GM23338 (cell line): ENCODE results near the gene BHLHA9. TPM values are rescaled to one million over a fixed set of nuclear protein-coding genes. Genes with fewer than 3 reads are reported as not detected.

Experiments used
- ATAC-seq: fragments of 200-7000 bp; cut with Tn5 transposase; 3 replicates; pipeline ENCODE4 v1.9.1; 2020
- DNase-seq: peaks from one replicate; pipeline ENCODE4 v3.0.0-alpha.2; 2015; ENCODE audit warnings: low spot score
- H2AFZ ChIP-seq: fragments of 200-600 bp; sonication (generic); 2 replicates; pipeline ENCODE4 v1.8.0; 2016; ENCODE audit warnings: antibody characterized with exemption, mild to moderate bottlenecking, moderate library complexity
- H3F3A ChIP-seq: fragments of 200-600 bp; sonication (generic); replicated peaks from 2 replicates; pipeline ENCODE4 v1.8.0; 2017; ENCODE audit warnings: antibody characterized with exemption, mixed run types, low read depth
- H3K27ac ChIP-seq: fragments of 200-600 bp; sonication (generic); 2 replicates; pipeline ENCODE4 v1.6.1; 2016; ENCODE audit warnings: low read depth
- H3K27me3 ChIP-seq: fragments of 200-600 bp; sonication (generic); 2 replicates; pipeline ENCODE4 v1.8.0; 2016; ENCODE audit warnings: mild to moderate bottlenecking, mixed run types, moderate library complexity; ENCODE audit not compliant: insufficient read depth
- H3K36me3 ChIP-seq: fragments of 200-600 bp; sonication (generic); 2 replicates; pipeline ENCODE4 v1.8.0; 2016; ENCODE audit warnings: mild to moderate bottlenecking; ENCODE audit not compliant: insufficient read depth
- H3K4me1 ChIP-seq: fragments of 200-600 bp; sonication (generic); 2 replicates; pipeline ENCODE4 v1.8.0; 2016; ENCODE audit warnings: mild to moderate bottlenecking, moderate library complexity; ENCODE audit not compliant: insufficient read depth
- H3K4me2 ChIP-seq: fragments of 200-600 bp; sonication (generic); 2 replicates; pipeline ENCODE4 v1.7.1; 2017; ENCODE audit warnings: mixed run types
- H3K4me3 ChIP-seq: fragments of 200-600 bp; sonication (generic); 2 replicates; pipeline ENCODE4 v1.6.1; 2016; ENCODE audit warnings: mixed run types
- H3K79me2 ChIP-seq: fragments of 200-600 bp; sonication (generic); replicated peaks from 2 replicates; pipeline ENCODE4 v1.8.0; 2017; ENCODE audit warnings: mild to moderate bottlenecking; ENCODE audit not compliant: insufficient read depth
- H3K9me2 ChIP-seq: fragments of 200-600 bp; sonication (generic); 2 replicates; pipeline ENCODE4 v1.8.0; 2017; ENCODE audit not compliant: insufficient read depth
- H4K20me1 ChIP-seq: fragments of 200-600 bp; sonication (generic); replicated peaks from 2 replicates; pipeline ENCODE4 v1.8.0; 2017; ENCODE audit warnings: mild to moderate bottlenecking; ENCODE audit not compliant: insufficient read depth
- H3K27ac Mint-ChIP-seq: 2 replicates; pipeline ENCODE4 v1.8.0; 2020; ENCODE audit warnings: inconsistent platforms, mild to moderate bottlenecking, moderate library complexity, mixed read lengths
- H3K27me3 Mint-ChIP-seq: 3 replicates; pipeline ENCODE4 v1.8.0; 2022; ENCODE audit warnings: low read depth, mild to moderate bottlenecking, moderate library complexity, mixed read lengths, inconsistent platforms; ENCODE audit not compliant: insufficient read depth, poor library complexity
- H3K36me3 Mint-ChIP-seq: 3 replicates; pipeline ENCODE4 v1.8.0; 2021; ENCODE audit warnings: low read depth, mild to moderate bottlenecking, inconsistent platforms, moderate library complexity, mixed read lengths
- H3K4me1 Mint-ChIP-seq: 3 replicates; pipeline ENCODE4 v1.8.0; 2020; ENCODE audit warnings: mild to moderate bottlenecking, inconsistent platforms, mixed read lengths
- H3K4me3 Mint-ChIP-seq: 3 replicates; pipeline ENCODE4 v1.8.0; 2021; ENCODE audit warnings: moderate library complexity, mild to moderate bottlenecking, inconsistent platforms, mixed read lengths
- H3K9me3 Mint-ChIP-seq: 3 replicates; pipeline ENCODE4 v1.8.0; 2020; ENCODE audit warnings: moderate library complexity, mild to moderate bottlenecking, inconsistent platforms, mixed read lengths
- CTCF ChIP-seq, 2 experiments: fragments of 200-600 bp in 1 of 2; sonication (generic) in 1 of 2; conservative IDR thresholded peaks; 2 replicates each; pipeline versions ENCODE4 v1.5.1 to v1.6.1; 2016 to 2017; ENCODE audit warnings: antibody characterized with exemption in 2 of 2, low read depth in 2 of 2, mild to moderate bottlenecking in 2 of 2, moderate library complexity in 1 of 2
- ETS1 ChIP-seq: IDR thresholded peaks from 2 replicates; pipeline ENCODE4 v1.6.1; 2016; ENCODE audit warnings: antibody characterized with exemption
- EZH2 ChIP-seq: fragments of 200-600 bp; sonication (generic); IDR thresholded peaks from one replicate; pipeline ENCODE4 v1.8.0; 2017; ENCODE audit warnings: antibody characterized with exemption, mild to moderate bottlenecking, low read depth; ENCODE audit not compliant: unreplicated experiment
- EZH2phosphoT487 ChIP-seq: fragments of 200-600 bp; sonication (generic); IDR thresholded peaks from one replicate; pipeline ENCODE4 v1.8.1; 2018; ENCODE audit warnings: antibody characterized with exemption; ENCODE audit not compliant: unreplicated experiment
- JUNB ChIP-seq: IDR thresholded peaks from one replicate; pipeline ENCODE4 v1.6.1; 2016; ENCODE audit warnings: antibody characterized with exemption; ENCODE audit not compliant: unreplicated experiment
- NANOG ChIP-seq: IDR thresholded peaks from 2 replicates; pipeline ENCODE4 v1.6.1; 2016; ENCODE audit warnings: antibody characterized with exemption, borderline replicate concordance
- POLR2AphosphoS5 ChIP-seq: IDR thresholded peaks from 2 replicates; pipeline ENCODE4 v1.6.1; 2016; ENCODE audit warnings: antibody characterized with exemption, low read depth
- ZNF114 ChIP-seq: fragments of 250-450 bp; sonication (Bioruptor Pico); IDR thresholded peaks from 2 replicates; pipeline ENCODE4 v1.5.0; 2020; ENCODE audit warnings: mild to moderate bottlenecking, moderate library complexity
- ZNF331 ChIP-seq: fragments of 250-450 bp; sonication (Bioruptor Pico); IDR thresholded peaks from 2 replicates; pipeline ENCODE4 v1.5.0; 2020; ENCODE audit warnings: low read depth, mild to moderate bottlenecking, moderate library complexity
- polyA plus RNA-seq: library from polyadenylated mRNA; unstranded; fragments of >200 nt; fragmentation: Nextera tagmentation; extraction: Ambion mirVana; gene quantifications from 2 replicates; pipeline ENCODE4 v1.2.1, GENCODE V29; 2016
- total RNA-seq: library from RNA; depleted of rRNA; stranded (reverse); fragments of >200 nt; shearing (Covaris generic); gene quantifications from 2 replicates; pipeline ENCODE4 v1.2.3, GENCODE V29; 2014

BHLHA9 gene
- total and polyA plus RNA-seq, 2 experiments from 2014 or later, result 0.39 to 2.3 TPM

- Histone ChIP-seq H3K4me1 (no peaks in the 10 kb centered on the region), H3K9me2 (no peaks in the 10 kb centered on the region), H4K20me1 (no peaks in the 10 kb centered on the region), H3K36me3 (no peaks in the 10 kb centered on the region), H3K4me3 (no peak overlapping the region), H3K79me2 (no peaks in the 10 kb centered on the region), H3K27ac (no peak overlapping the region), H3K27me3 (no peaks in the 10 kb centered on the region), H2AFZ (no peak overlapping the region), H3K4me2 (no peak overlapping the region), H3F3A (no peaks in the 10 kb centered on the region)
- Mint-ChIP-seq H3K27me3 (peaks cover 33% of the 10 kb centered on the region), H3K27ac (no peak overlapping the region), H3K4me1 (no peaks in the 10 kb centered on the region; the same call in 2 of the 3 replicates), H3K4me3 (peak overlapping the region; percentile 4; the same call in 1 of the 3 replicates), H3K9me3 (peaks cover 71% of the 10 kb centered on the region), H3K36me3 (peaks cover 25% of the 10 kb centered on the region)
- no peak for DNase-seq
- no peak for ATAC-seq
- TF ChIP-seq POLR2AphosphoS5, result no peak
- TF ChIP-seq ZNF331 (CRISPR knock-in tag), result no peak
- TF ChIP-seq ZNF114 (CRISPR knock-in tag), result no peak
- TF ChIP-seq EZH2phosphoT487, result no peak
- no peak for TF ChIP-seq ETS1
- no peak for TF ChIP-seq NANOG
- no peak for TF ChIP-seq JUNB
- TF ChIP-seq CTCF (conservative IDR thresholded peaks at IDR 0.05; ENCODE audit: low read depth in 2 of 2), result no peak
- no peak for TF ChIP-seq EZH2
These were observed 19.5 kb downstream of the BHLHA9 start for GRCh38 chr17:1289695-1290094.

- no peak overlapping the region for H3K27ac Mint-ChIP-seq
- no peak for TF ChIP-seq EZH2phosphoT487
- ATAC-seq (no peak), DNase-seq (no peak)
- Histone ChIP-seq H3K27me3 (no peaks in the 10 kb centered on the region), H3F3A (no peaks in the 10 kb centered on the region), H3K4me2 (no peak overlapping the region), H3K4me3 (no peak overlapping the region), H2AFZ (no peak overlapping the region), H3K4me1 (no peaks in the 10 kb centered on the region), H3K9me2 (no peaks in the 10 kb centered on the region), H3K79me2 (no peaks in the 10 kb centered on the region), H3K36me3 (no peaks in the 10 kb centered on the region), H4K20me1 (no peaks in the 10 kb centered on the region), H3K27ac (no peak overlapping the region)
- H3K36me3 Mint-ChIP-seq, result peaks cover 25% of the 10 kb centered on the region
- peaks cover 32% of the 10 kb centered on the region for H3K27me3 Mint-ChIP-seq
- H3K4me1 Mint-ChIP-seq, result no peaks in the 10 kb centered on the region; the same call in 2 of the 3 replicates
- H3K4me3 Mint-ChIP-seq, result no peak overlapping the region
- peaks cover 69% of the 10 kb centered on the region for H3K9me3 Mint-ChIP-seq
These were observed 20.4 kb downstream of the BHLHA9 start for GRCh38 chr17:1290676-1291075.
